Prostate gland (tissue), 2 donors: ENCODE data around the gene MYOZ1. TPM values are rescaled to one million over a fixed set of nuclear protein-coding genes. Genes with fewer than 3 reads are reported as not detected.
"Not testable (repeated sequence)": the region's sequence is repeated elsewhere in the genome, so short reads cannot be mapped to it uniquely, and the experiment has no call there.

ENCODE experiments used
- DNase-seq: peaks from one replicate; pipeline ENCODE4 v3.0.0-alpha.2; 2019; ENCODE audit warnings: low spot score
- H3K27ac ChIP-seq, 2 donors: fragments of 200-600 bp; sonication (generic); 2 replicates each; pipeline ENCODE4 v1.5.1; 2017 to 2019
- H3K27me3 ChIP-seq: fragments of 200-600 bp; sonication (generic); replicated peaks from 2 replicates; pipeline ENCODE4 v1.5.1; 2019; ENCODE audit not compliant: insufficient read depth
- H3K36me3 ChIP-seq, 2 donors: fragments of 200-600 bp; sonication (generic); 1 replicate in 1 of 2; 2 replicates in 1 of 2; pipeline versions ENCODE4 v1.5.1 to v1.8.1; 2017 to 2019
- H3K4me1 ChIP-seq: fragments of 200-600 bp; sonication (generic); replicated peaks from 2 replicates; pipeline ENCODE4 v1.5.1; 2019
- H3K4me3 ChIP-seq, 2 donors: fragments of 200-600 bp; sonication (generic); 2 replicates each; pipeline ENCODE4 v1.5.1; 2017 to 2019
- H3K9me3 ChIP-seq: fragments of 200-600 bp; sonication (generic); 2 replicates; pipeline ENCODE4 v1.5.1; 2017
- CTCF ChIP-seq, 4 experiments: fragments of 200-600 bp in 2 of 4; fragments of 450-650 bp in 2 of 4; sonication (generic) in 2 of 4; IDR thresholded peaks; 1 replicate in 3 of 4; 2 replicates in 1 of 4; pipeline ENCODE4 v1.5.1; 2016 to 2019; ENCODE audit warnings: antibody characterized with exemption in 4 of 4, mild to moderate bottlenecking in 2 of 4, moderate library complexity in 2 of 4
- POLR2A ChIP-seq: fragments of 450-650 bp; IDR thresholded peaks from one replicate; pipeline ENCODE4 v1.6.1; 2016; ENCODE audit warnings: antibody characterized with exemption, mild to moderate bottlenecking
- POLR2AphosphoS5 ChIP-seq: sonication (generic); formaldehyde crosslinking; IDR thresholded peaks from one replicate; pipeline ENCODE4 v1.6.1; 2017; ENCODE audit warnings: antibody characterized with exemption
- WGBS: methylation state at CpG from one replicate; pipeline ENCODE4 v1.1.5; 2018; 5-methylcytosine and 5-hydroxymethylcytosine counted together
- intact Hi-C: fragments of 100-400 bp; cut with DNase I; formaldehyde crosslinking; loops from one replicate; pipeline ENCODE4 v1.14.2; 2022
- total RNA-seq, 2 donors: library from RNA; depleted of rRNA; stranded (reverse); fragments of >200 nt; gene quantifications; one replicate each; pipeline ENCODE4 v1.1.0, GENCODE V29; 2016

The MYOZ1 gene
- total RNA-seq, 2 donors from 2014 or later: 1.6 to 3.3 TPM

- DNase-seq: peak; percentile 27
- WGBS: under 1% methylated on average over 46 of the region's 46 CpGs
- no peaks in the 10 kb centered on the region for H3K9me3 ChIP-seq
- H3K27ac ChIP-seq: peak overlapping the region; percentile 88 to 92
- H3K4me3 ChIP-seq: peak overlapping the region; percentile 89 to 95
- H3K27me3 ChIP-seq: no peaks in the 10 kb centered on the region
- H3K36me3 ChIP-seq: no peaks in the 10 kb centered on the region
- intact Hi-C loops: loop anchor here (5.0 kb wide), 2 partner anchors 73 to 93 kb away; no protein-coding TSS in a partner anchor
- H3K4me1 ChIP-seq: no peaks in the 10 kb centered on the region
- TF ChIP-seq CTCF (IDR thresholded peaks at IDR 0.05): no peak
- TF ChIP-seq POLR2AphosphoS5: peak; percentile 26
- TF ChIP-seq POLR2A: no peak
Measured at GRCh38 chr10:73625004-73625883, 16.0 kb downstream of the MYOZ1 start.

- no peaks in the 10 kb centered on the region for H3K9me3 ChIP-seq
- H3K4me3 ChIP-seq: no peak overlapping the region
- WGBS: 88% methylated on average over 4 of the region's 4 CpGs
- TF ChIP-seq CTCF (IDR thresholded peaks at IDR 0.05): no peak
- no peak for TF ChIP-seq POLR2AphosphoS5
- no peak for TF ChIP-seq POLR2A
- intact Hi-C loops: no loop called here
- no peaks in the 10 kb centered on the region for H3K4me1 ChIP-seq
- H3K36me3 ChIP-seq: no peaks in the 10 kb centered on the region
- H3K27me3 ChIP-seq: no peaks in the 10 kb centered on the region
- H3K27ac ChIP-seq: no peak overlapping the region
- no peak for DNase-seq
Measured at GRCh38 chr10:73623056-73623455, 18.2 kb downstream of the MYOZ1 start.

- WGBS: 96% methylated on average over 12 of the region's 12 CpGs
- DNase-seq, H3K27me3 ChIP-seq, H3K36me3 ChIP-seq, H3K27ac ChIP-seq, H3K9me3 ChIP-seq, H3K4me1 ChIP-seq, H3K4me3 ChIP-seq, intact Hi-C loops: not testable (repeated sequence)
Measured at GRCh38 chr10:73620974-73621373, 20.3 kb downstream of the MYOZ1 start.

- DNase-seq, intact Hi-C loops: not testable (repeated sequence)
Measured at GRCh38 chr10:73617143-73617542, 24.1 kb downstream of the MYOZ1 start.

GRCh38 chr10:73614720-73615119 is 26.6 kb downstream of the MYOZ1 start:
- Histone ChIP-seq H3K4me3 (no peak overlapping the region), H3K27me3 (no peaks in the 10 kb centered on the region), H3K27ac (no peak overlapping the region), H3K9me3 (no peaks in the 10 kb centered on the region), H3K36me3 (no peaks in the 10 kb centered on the region), H3K4me1 (no peaks in the 10 kb centered on the region)
- intact Hi-C loops: no loop called here
- TF ChIP-seq POLR2AphosphoS5 (no peak), CTCF (IDR thresholded peaks at IDR 0.05) (no peak), POLR2A (no peak)
- WGBS: 89% methylated on average over 3 of the region's 3 CpGs
- DNase-seq: no peak

More at GRCh38 chr10:73617143-73617542, 24.1 kb downstream of the MYOZ1 start:
- H3K4me3 ChIP-seq, H3K36me3 ChIP-seq, H3K27ac ChIP-seq, H3K9me3 ChIP-seq, H3K27me3 ChIP-seq, H3K4me1 ChIP-seq: not testable (repeated sequence)
- WGBS: 98% methylated on average over 8 of the region's 8 CpGs

- Histone ChIP-seq H3K36me3 (no peaks in the 10 kb centered on the region), H3K9me3 (no peaks in the 10 kb centered on the region), H3K27ac (no peak overlapping the region), H3K4me3 (no peak overlapping the region), H3K4me1 (no peaks in the 10 kb centered on the region), H3K27me3 (no peaks in the 10 kb centered on the region)
- 87% methylated on average over 4 of the region's 4 CpGs for WGBS
- TF ChIP-seq POLR2AphosphoS5 (no peak), CTCF (IDR thresholded peaks at IDR 0.05) (no peak), POLR2A (no peak)
- DNase-seq: no peak
- intact Hi-C loops: no loop called here
Measured at GRCh38 chr10:73609116-73609515, 32.2 kb downstream of the MYOZ1 start.
